OCI-LY3 (cell line): ENCODE results near the gene HSPA1B.

Experiments
- H2AFZ ChIP-seq: fragments of 200-600, 300-600 bp; shearing (Covaris generic); 2 replicates; pipeline ENCODE4 v1.6.0; 2014; ENCODE audit warnings: antibody characterized with exemption, low read depth, low read length
- H3K27ac ChIP-seq: fragments of 200-600, 300-600 bp; sonication (generic); 2 replicates; pipeline ENCODE4 v1.5.1; 2014; ENCODE audit warnings: mild to moderate bottlenecking, low read length, moderate library complexity, mixed read lengths
- H3K27me3 ChIP-seq: fragments of 200-600, 300-600 bp; sonication (generic); 2 replicates; pipeline ENCODE4 v1.6.1; 2014; ENCODE audit warnings: low read depth, low read length, mixed read lengths
- H3K36me3 ChIP-seq: fragments of 200-600, 300-600 bp; sonication (generic); replicated peaks from 2 replicates; pipeline ENCODE3; 2014; ENCODE audit warnings: low read depth, low read length, mixed read lengths
- H3K4me1 ChIP-seq: fragments of 300-600, 200-600 bp; sonication (generic); 2 replicates; pipeline ENCODE4 v1.6.1; 2014; ENCODE audit warnings: low read length, mixed read lengths
- H3K4me2 ChIP-seq: fragments of 200-600, 300-600 bp; sonication (generic); 2 replicates; pipeline ENCODE4 v1.6.1; 2014; ENCODE audit warnings: low read length, mixed read lengths
- H3K4me3 ChIP-seq: fragments of 300-600, 200-600 bp; sonication (generic); 2 replicates; pipeline ENCODE4 v1.5.1; 2014; ENCODE audit warnings: antibody characterized with exemption, mild to moderate bottlenecking, low read length, moderate library complexity
- H3K79me2 ChIP-seq: fragments of 300-600, 200-600 bp; shearing (Covaris generic); 2 replicates; pipeline ENCODE4 v1.6.1; 2014; ENCODE audit warnings: mild to moderate bottlenecking, low read length, mixed read lengths
- H3K9ac ChIP-seq: fragments of 300-600, 200-600 bp; shearing (Covaris generic); 2 replicates; pipeline ENCODE4 v1.6.0; 2014; ENCODE audit warnings: mild to moderate bottlenecking, low read length, moderate library complexity
- H3K9me3 ChIP-seq: fragments of 200-600, 300-600 bp; shearing (Covaris generic); 2 replicates; pipeline ENCODE4 v1.6.1; 2014; ENCODE audit warnings: low read length, mixed read lengths; ENCODE audit not compliant: insufficient read depth
- H4K20me1 ChIP-seq: fragments of 200-600, 300-600 bp; sonication (generic); 2 replicates; pipeline ENCODE4 v1.6.1; 2016; ENCODE audit warnings: low read length, mixed read lengths; ENCODE audit not compliant: insufficient read depth
- CTCF ChIP-seq: fragments of 200-600, 300-600 bp; sonication (generic); IDR thresholded peaks from 2 replicates; pipeline ENCODE4 v1.5.1; 2014; ENCODE audit warnings: antibody characterized with exemption, low read length, low read depth
- EZH2phosphoT487 ChIP-seq: fragments of 200-600 bp; shearing (Covaris generic); IDR thresholded peaks from 2 replicates; pipeline ENCODE4 v1.6.1; 2018; ENCODE audit warnings: antibody characterized with exemption, mixed run types, low read depth

HSPA1B gene

DNA sequence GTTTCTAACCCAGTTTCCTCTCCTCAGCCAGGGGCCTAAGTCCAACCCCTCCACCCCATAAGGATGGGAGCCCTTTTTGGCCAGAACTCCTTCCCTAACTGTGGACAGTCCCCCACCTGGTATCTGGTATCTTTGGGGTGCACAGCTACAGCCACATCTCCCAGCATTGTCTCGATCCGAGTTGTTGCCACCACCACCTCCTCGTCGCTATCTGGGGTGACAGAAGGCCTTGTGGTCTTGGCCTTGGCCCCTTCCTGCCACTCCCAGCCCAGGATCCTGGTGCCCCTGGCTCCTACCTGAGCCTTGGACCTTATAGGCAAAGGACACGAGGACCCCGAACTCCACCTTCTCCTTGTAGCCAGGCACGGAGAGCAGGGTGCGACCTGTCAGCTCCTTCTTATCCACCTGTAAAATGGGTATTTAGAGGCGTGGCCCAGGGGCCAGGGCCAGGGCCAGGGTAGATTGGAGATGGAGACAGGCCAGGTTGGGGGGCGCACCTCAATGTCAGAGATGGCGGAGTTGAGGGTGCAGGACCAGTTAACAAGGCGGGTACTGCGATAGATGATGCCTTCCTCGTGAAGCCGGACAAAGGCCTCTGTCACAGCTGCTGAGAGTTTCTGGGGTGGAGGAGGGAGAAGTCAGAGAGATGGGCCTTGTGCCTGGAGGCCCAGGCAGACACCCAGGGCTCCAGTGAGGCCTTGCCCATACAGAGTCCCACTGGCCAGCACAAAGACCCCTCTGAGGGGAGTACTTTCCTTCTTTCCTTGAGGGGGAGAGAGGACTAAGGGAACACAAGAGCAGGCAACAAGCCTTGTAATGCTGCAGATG is 43.2 kb upstream of the HSPA1B start:
- H3K9ac ChIP-seq: no peak overlapping the region
- H3K79me2 ChIP-seq: no peaks in the 10 kb centered on the region; the same call in 1 of the 2 replicates
- peaks cover 6% of the 10 kb centered on the region for H3K4me1 ChIP-seq
- H3K27me3 ChIP-seq: no peaks in the 10 kb centered on the region
- H3K27ac ChIP-seq: no peak overlapping the region
- TF ChIP-seq CTCF: no peak
- no peak for TF ChIP-seq EZH2phosphoT487
- no peaks in the 10 kb centered on the region for H3K9me3 ChIP-seq
- no peak overlapping the region for H2AFZ ChIP-seq
- no peaks in the 10 kb centered on the region for H4K20me1 ChIP-seq
- H3K36me3 ChIP-seq: peaks cover 22% of the 10 kb centered on the region
- no peak overlapping the region for H3K4me2 ChIP-seq
- H3K4me3 ChIP-seq: no peak overlapping the region

GRCh38 chr6:31785475-31785874 is 42.1 kb upstream of the HSPA1B start:
- Histone ChIP-seq H3K9ac (no peak overlapping the region), H3K4me3 (no peak overlapping the region), H3K9me3 (no peaks in the 10 kb centered on the region), H3K27me3 (no peaks in the 10 kb centered on the region), H3K27ac (no peak overlapping the region), H4K20me1 (no peaks in the 10 kb centered on the region), H3K4me2 (no peak overlapping the region), H3K4me1 (peaks cover 15% of the 10 kb centered on the region), H2AFZ (no peak overlapping the region), H3K79me2 (no peaks in the 10 kb centered on the region; the same call in 1 of the 2 replicates), H3K36me3 (peaks cover 23% of the 10 kb centered on the region)
- TF ChIP-seq CTCF (no peak), EZH2phosphoT487 (no peak)

GRCh38 chr6:31791324-31792089 is 36.0 kb upstream of the HSPA1B start:
- Histone ChIP-seq H4K20me1 (no peaks in the 10 kb centered on the region), H2AFZ (no peak overlapping the region), H3K4me1 (peaks cover 25% of the 10 kb centered on the region), H3K9me3 (no peaks in the 10 kb centered on the region), H3K36me3 (peaks cover 5% of the 10 kb centered on the region), H3K79me2 (peaks cover 34% of the 10 kb centered on the region), H3K9ac (no peak overlapping the region), H3K27me3 (no peaks in the 10 kb centered on the region), H3K4me3 (no peak overlapping the region), H3K4me2 (no peak overlapping the region), H3K27ac (no peak overlapping the region)
- TF ChIP-seq CTCF (peak; percentile 40), EZH2phosphoT487 (no peak)

GRCh38 chr6:31792090-31792374 is 35.5 kb upstream of the HSPA1B start:
- no peaks in the 10 kb centered on the region for H3K27me3 ChIP-seq
- peaks cover 5% of the 10 kb centered on the region for H3K36me3 ChIP-seq
- no peak overlapping the region for H3K9ac ChIP-seq
- H2AFZ ChIP-seq: no peak overlapping the region
- H3K79me2 ChIP-seq: peaks cover 34% of the 10 kb centered on the region
- H3K4me1 ChIP-seq: peaks cover 25% of the 10 kb centered on the region
- H3K4me2 ChIP-seq: no peak overlapping the region
- H3K27ac ChIP-seq: no peak overlapping the region
- TF ChIP-seq CTCF (no peak), EZH2phosphoT487 (no peak)
- no peaks in the 10 kb centered on the region for H3K9me3 ChIP-seq
- H4K20me1 ChIP-seq: no peaks in the 10 kb centered on the region
- H3K4me3 ChIP-seq: no peak overlapping the region
